Measurements from ENCODE around the gene REPIN1. TPM values are rescaled to one million over a fixed set of nuclear protein-coding genes. Genes with fewer than 3 reads are reported as not detected.

Gene REPIN1
- total RNA-seq, 2 experiments from 2014 or later = 40.9 to 43.1 TPM

DNA sequence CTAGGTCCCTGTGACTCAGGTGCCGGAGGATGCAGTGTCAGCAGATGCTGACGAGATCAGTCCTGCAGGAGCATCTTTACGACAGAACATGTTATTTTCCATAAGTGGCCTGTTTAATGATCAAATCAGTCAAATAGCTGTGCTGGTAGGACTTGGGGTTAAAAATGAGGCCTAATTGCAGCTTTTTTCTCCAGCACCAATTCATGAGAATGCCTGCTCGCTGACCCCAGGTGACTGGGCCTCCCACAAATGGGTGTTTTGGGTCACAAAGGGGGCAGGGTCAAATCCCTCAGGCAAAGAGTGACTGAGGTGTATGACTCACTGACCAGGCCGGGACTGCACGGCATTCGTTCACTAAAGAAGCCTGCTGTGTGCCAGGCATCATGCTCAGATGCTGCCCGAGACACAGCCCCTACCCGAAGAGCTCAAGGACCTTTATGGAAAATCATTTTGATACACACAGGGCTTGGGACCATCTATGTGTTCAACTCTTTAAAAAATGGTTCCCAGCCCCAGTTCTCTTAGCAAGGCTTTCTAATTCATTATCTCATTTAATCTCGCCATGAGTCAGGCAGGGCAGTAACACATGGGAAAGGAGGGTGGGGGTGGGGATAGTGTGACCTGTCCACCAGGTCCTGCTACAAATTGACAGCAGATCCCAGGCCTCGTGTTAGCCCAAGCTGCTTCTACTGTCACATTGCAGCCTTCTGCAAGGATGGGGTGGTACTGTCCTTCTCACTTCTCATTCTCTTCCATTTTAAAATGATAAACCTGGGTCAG, 31.6 kb downstream of the REPIN1 start:
- ChIA-PET CTCF (no interaction called here), POLR2A (interaction anchor here (0.6 kb wide), 1 partner anchor 30 kb away, joined by 3 read pairs; no protein-coding TSS in a partner anchor)
- peak overlapping the region; percentile 25 for H3K27ac Mint-ChIP-seq
- H3K4me3 Mint-ChIP-seq = no peak overlapping the region
- no peaks in the 10 kb centered on the region for H3K9me3 Mint-ChIP-seq (ENCODE audit: insufficient read depth)
- H3K27me3 Mint-ChIP-seq (ENCODE audit: low read depth) = no peaks in the 10 kb centered on the region
- H3K36me3 Mint-ChIP-seq (ENCODE audit: low read depth) = peaks cover 4% of the 10 kb centered on the region
- no peak for DNase-seq
- ATAC-seq = no peak
- H3K4me1 Mint-ChIP-seq (ENCODE audit: low read depth) = peaks cover 27% of the 10 kb centered on the region

DNA sequence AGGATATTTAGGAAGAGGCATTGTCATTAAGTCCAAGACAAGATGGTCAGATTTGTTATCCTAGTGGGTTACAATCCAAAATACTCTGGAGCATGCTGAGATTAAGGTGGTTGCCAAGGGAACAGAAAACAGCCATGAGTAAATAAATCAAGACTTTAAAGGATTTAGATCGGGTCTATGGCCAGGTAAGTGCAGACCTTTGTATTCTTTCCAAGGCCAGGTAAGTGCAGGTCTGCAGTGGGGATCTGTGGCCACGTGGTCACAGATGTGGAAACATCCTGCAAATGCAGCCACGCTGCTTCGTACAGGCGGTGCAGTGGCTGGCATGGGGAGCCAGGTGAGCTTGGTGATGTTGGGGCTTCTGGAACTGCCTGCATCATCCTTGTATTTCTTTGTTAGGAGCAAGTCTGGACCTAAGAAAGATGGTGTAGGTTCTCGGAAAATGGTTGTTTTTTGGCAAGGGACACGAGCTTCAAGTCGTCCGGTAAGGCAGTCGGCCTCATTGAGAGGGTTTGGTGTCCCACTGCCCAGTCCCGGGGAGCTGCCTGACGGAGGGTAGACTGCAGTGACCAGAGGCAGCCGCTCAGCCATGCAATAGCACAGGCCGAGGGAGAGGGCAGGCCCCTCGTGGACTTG, 32.3 kb downstream of the REPIN1 start:
- Mint-ChIP-seq H3K27ac (no peak overlapping the region), H3K4me3 (no peak overlapping the region), H3K27me3 (ENCODE audit: low read depth) (no peaks in the 10 kb centered on the region), H3K9me3 (ENCODE audit: insufficient read depth) (no peaks in the 10 kb centered on the region), H3K36me3 (ENCODE audit: low read depth) (peaks cover 7% of the 10 kb centered on the region), H3K4me1 (ENCODE audit: low read depth) (peaks cover 30% of the 10 kb centered on the region)
- ATAC-seq = no peak
- ChIA-PET CTCF (no interaction called here), POLR2A (interaction anchor here (0.6 kb wide), 1 partner anchor 30 kb away, joined by 3 read pairs; no protein-coding TSS in a partner anchor)
- no peak for DNase-seq

DNA sequence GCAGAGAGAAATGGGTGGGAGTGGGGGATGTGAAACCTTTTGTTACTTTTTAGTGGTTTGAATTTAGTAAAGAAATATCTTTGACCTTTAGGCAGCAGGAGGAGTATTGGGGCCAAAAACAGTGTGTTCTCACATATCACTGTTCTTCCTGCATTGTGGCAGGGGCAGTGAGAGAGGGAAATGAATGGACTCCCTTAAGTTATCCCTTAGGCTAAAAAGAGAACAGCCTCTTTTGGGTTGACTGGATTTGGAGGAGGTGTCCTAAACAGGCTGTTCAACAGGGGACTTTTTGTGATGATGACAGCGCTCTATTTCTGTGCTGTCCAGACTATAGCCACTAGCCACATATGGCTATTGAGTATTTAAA, 32.8 kb downstream of the REPIN1 start:
- H3K4me1 Mint-ChIP-seq (ENCODE audit: low read depth) = peaks cover 35% of the 10 kb centered on the region
- no peaks in the 10 kb centered on the region for H3K9me3 Mint-ChIP-seq (ENCODE audit: insufficient read depth)
- no peaks in the 10 kb centered on the region for H3K27me3 Mint-ChIP-seq (ENCODE audit: low read depth)
- no peak overlapping the region for H3K27ac Mint-ChIP-seq
- no peak for DNase-seq
- CTCF ChIA-PET = interaction anchor here (1.0 kb wide), 1 partner anchor 46 kb away, joined by 3 read pairs; no protein-coding TSS in a partner anchor
- POLR2A ChIA-PET = no interaction called here
- no peak for ATAC-seq
- H3K4me3 Mint-ChIP-seq = no peak overlapping the region
- H3K36me3 Mint-ChIP-seq (ENCODE audit: low read depth) = peaks cover 3% of the 10 kb centered on the region

DNA sequence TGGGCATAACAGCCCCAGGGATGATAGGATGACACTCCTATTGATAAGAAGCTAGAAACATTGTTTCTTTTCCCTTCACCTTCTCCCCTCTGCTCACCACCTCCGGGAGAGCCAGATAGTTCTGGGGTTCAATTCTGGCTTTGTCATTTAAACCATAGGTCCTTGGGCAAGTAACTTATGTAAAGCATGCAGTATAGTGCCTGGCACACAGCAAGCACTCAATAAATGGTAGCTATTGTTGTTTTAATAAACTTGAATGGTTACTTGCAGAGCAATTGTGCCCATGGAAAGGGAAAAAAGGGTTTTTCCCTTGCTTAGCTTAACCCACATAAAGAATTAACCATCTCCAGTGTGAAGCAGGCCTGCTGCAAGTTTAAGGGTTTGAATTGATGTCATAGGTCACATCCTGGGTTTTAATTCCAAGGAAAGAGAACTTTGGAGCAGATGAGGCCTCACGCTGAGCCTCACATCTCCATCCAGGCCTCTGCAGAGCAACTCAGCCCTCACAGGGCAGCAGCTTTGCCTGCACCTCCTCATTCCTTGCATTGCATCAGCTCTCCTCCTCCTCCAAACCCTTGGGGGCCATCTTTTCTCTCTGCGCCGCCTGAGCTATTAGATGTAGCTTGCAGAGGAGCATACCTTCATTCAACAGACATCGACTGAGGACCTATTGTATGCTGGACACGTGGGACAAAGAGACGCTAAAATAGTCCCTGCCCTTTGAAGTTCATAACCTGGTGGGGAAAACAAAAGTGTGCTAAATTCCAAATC, 33.4 kb downstream of the REPIN1 start:
- Mint-ChIP-seq H3K4me1 (ENCODE audit: low read depth) (peaks cover 39% of the 10 kb centered on the region), H3K9me3 (ENCODE audit: insufficient read depth) (no peaks in the 10 kb centered on the region), H3K27ac (no peak overlapping the region), H3K27me3 (ENCODE audit: low read depth) (no peaks in the 10 kb centered on the region), H3K4me3 (no peak overlapping the region), H3K36me3 (ENCODE audit: low read depth) (peaks cover 4% of the 10 kb centered on the region)
- no peak for DNase-seq
- ChIA-PET POLR2A (no interaction called here), CTCF (interaction anchor here (0.7 to 1.6 kb wide), 3 partner anchors 22 to 47 kb away, joined by 3 to 5 read pairs (median 3); no protein-coding TSS in a partner anchor)
- ATAC-seq = no peak

DNA sequence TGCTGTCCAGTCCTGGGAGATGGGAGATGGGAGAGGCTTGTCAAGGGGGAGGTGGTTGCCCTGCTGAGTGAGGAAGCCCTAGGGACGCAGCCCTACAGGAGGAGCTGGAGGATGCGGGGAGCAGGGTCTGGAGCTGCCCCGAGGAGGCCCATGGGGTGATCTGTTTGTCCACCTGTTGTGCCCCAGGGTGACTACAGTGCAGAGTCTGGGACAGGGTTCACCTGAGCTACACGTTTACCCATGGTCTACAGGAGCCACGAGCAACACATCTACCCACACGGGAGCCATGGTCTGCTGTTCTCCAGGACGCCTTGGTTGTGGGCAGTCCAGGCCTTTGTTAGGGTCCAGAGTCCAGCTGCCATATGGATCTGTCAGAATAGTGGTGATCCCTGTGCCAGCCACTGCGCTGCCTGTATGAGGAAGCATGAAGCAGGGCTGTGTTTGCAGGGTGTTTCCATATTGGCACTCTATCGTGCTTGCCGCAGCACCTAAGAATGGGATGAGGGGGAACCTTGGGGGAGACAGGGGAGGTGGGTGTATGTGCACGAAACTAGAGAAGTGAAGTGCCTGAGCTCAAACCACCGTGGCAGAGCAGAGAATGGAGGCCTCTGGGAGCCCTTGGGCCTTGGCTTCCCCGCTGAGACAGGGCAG, 34.2 kb downstream of the REPIN1 start:
- Mint-ChIP-seq H3K4me3 (no peak overlapping the region), H3K9me3 (ENCODE audit: insufficient read depth) (no peaks in the 10 kb centered on the region), H3K27me3 (ENCODE audit: low read depth) (no peaks in the 10 kb centered on the region), H3K36me3 (ENCODE audit: low read depth) (peaks cover 6% of the 10 kb centered on the region), H3K4me1 (ENCODE audit: low read depth) (peaks cover 41% of the 10 kb centered on the region), H3K27ac (no peak overlapping the region)
- no peak for DNase-seq
- ChIA-PET CTCF (interaction anchor here (0.7 to 2.4 kb wide), 3 partner anchors 17 to 46 kb away, joined by 3 to 9 read pairs (median 5); no protein-coding TSS in a partner anchor), POLR2A (no interaction called here)
- no peak for ATAC-seq

DNA sequence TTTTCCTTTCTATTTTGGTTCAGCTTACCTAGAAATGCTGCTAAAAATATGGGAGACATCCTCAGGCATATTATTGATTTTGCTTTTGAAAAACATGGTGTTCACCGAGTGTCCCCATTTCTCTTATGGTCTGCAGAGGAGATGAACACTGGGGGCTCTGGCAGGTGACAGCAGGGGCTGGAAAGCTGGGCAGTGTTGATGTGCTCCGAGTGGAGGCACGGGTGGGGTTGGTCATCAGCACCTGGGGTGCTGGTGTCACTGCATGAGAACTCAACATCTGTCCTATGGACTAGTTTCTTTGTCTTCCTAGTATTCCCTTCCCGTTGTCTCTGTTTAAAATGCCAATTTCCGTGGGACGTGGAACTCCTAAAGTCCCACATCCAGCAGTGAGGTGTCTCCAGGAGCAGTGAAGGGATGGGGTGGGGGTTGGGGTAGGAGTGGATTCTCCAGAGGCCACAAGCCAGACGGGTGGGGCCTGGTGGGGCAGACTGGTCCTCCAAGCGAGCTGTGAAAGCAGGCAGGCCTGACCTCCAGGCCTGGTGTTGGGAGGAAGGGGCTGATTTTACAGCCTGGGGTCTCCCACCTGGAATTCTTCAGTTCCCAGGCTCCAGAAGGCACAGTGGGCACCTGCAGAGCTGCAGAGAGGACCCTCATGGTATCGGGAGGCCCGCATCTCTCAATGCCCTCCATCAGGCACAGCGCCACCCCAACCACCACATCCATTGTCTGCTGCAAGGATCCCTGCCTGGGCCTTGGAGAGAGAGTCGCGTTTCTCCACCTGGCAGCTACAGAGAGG, 35.0 kb downstream of the REPIN1 start:
- peak overlapping the region; percentile 94 for H3K4me3 Mint-ChIP-seq
- no peak for ATAC-seq
- H3K27me3 Mint-ChIP-seq (ENCODE audit: low read depth) = no peaks in the 10 kb centered on the region
- H3K27ac Mint-ChIP-seq = peak overlapping the region; percentile 90
- peaks cover 44% of the 10 kb centered on the region for H3K4me1 Mint-ChIP-seq (ENCODE audit: low read depth)
- H3K9me3 Mint-ChIP-seq (ENCODE audit: insufficient read depth) = no peaks in the 10 kb centered on the region
- CTCF ChIA-PET = interaction anchor here (0.8 to 2.4 kb wide), 9 partner anchors 18 to 48 kb away, joined by 3 to 9 read pairs (median 4); partner anchors contain the start of gene REPIN1
- POLR2A ChIA-PET = interaction anchor here (0.9 to 1.6 kb wide), 3 partner anchors 26 to 79 kb away, joined by 3 to 9 read pairs (median 4); partner anchors contain the start of gene REPIN1
- H3K36me3 Mint-ChIP-seq (ENCODE audit: low read depth) = peaks cover 9% of the 10 kb centered on the region
- DNase-seq = no peak

DNA sequence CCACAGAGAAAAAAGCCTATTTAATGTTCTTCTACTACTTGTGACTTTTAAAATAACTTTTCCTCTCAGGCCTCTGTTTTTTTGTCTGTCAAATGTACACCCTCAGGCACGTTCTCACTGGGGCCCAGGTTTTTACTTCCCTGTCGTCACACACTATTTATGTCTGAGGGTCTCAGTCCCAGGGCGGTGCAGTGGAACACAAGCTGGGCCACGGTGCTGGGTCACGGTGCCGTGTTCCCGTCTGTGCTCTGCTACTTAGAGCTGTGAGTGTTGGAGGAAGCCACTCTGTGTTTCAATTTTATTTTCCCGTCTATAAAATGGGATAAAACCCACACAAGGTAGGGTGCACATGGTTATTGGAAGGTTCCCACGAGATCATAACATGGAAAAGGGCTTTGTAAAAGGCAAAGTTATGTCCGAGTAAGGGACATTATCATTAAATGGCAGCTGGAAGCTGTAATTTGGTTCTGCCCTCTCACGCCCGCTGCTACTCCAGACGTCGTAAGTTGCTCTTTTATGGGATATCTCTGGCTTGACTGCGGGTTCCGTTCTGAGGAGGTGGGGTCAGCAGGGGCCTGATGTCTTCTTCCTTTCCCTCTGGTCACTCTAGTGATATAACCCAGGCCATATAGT, 35.7 kb downstream of the REPIN1 start:
- peak overlapping the region; percentile 90 for H3K27ac Mint-ChIP-seq

DNA sequence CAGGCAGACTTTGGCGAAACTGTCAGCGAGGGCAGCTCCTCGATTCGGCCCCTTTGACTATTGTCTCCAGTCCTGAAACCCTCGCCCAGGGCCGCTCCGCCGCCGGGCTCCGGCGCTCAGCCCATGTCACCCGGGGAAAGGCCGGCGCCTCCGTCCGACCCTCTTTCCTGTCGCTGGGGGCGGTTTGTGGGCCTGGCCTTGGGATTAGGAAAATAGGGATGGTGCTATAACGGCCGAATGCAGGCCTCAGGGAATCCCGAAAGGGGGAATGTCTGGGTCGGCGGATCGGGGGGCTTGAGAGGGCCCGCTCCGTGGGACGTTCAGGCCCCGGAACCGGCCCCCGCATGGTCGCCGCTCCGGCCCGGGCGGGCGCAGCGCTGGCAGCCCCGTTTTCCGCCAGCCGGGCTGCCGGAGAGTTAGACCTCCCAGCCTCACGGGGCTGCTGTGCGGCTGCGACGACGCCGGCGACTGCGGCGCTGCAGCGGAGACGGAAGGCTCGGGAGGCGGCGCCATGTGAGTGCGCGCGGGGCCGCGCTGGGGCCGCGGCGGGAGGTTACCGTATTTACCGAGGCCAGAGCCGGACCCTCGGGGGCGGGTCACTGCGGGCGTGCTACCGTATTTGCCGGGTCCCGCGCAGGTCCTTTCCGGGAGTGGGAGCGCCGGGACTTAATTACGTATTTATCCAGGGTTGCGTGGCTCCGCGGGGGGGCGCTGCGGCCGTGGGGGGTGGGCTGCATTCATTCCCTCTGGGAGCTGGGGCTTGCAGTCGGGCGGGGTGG, 36.4 kb downstream of the REPIN1 start:
- Mint-ChIP-seq H3K4me1 (ENCODE audit: low read depth) (peaks cover 49% of the 10 kb centered on the region), H3K36me3 (ENCODE audit: low read depth) (peaks cover 13% of the 10 kb centered on the region), H3K27ac (peak overlapping the region; percentile 97), H3K4me3 (peak overlapping the region; percentile 94), H3K9me3 (ENCODE audit: insufficient read depth) (no peaks in the 10 kb centered on the region), H3K27me3 (ENCODE audit: low read depth) (no peaks in the 10 kb centered on the region)
- ChIA-PET POLR2A (interaction anchor here (0.6 to 1.7 kb wide), 10 partner anchors 13 to 1470 kb away, joined by 3 to 9 read pairs (median 4); partner anchors contain the start of gene REPIN1), CTCF (interaction anchor here (0.7 to 4.7 kb wide), 17 partner anchors 11 to 50 kb away, joined by 3 to 36 read pairs (median 5); partner anchors contain the start of gene REPIN1)
- peak; percentile 83 for ATAC-seq
- peak; percentile 85 for DNase-seq

More for the DNA sequence above, 35.7 kb downstream of the REPIN1 start:
- ChIA-PET CTCF (interaction anchor here (0.7 to 3.6 kb wide), 11 partner anchors 12 to 49 kb away, joined by 3 to 20 read pairs (median 4); partner anchors contain the start of gene REPIN1), POLR2A (interaction anchor here (0.7 to 1.6 kb wide), 4 partner anchors 18 to 80 kb away, joined by 3 to 9 read pairs (median 4); partner anchors contain the start of gene REPIN1)
- ATAC-seq (no peak), DNase-seq (no peak)
- Mint-ChIP-seq H3K4me1 (ENCODE audit: low read depth) (peaks cover 49% of the 10 kb centered on the region), H3K27me3 (ENCODE audit: low read depth) (no peaks in the 10 kb centered on the region), H3K9me3 (ENCODE audit: insufficient read depth) (no peaks in the 10 kb centered on the region), H3K4me3 (peak overlapping the region; percentile 94), H3K36me3 (ENCODE audit: low read depth) (peaks cover 13% of the 10 kb centered on the region)

DNA sequence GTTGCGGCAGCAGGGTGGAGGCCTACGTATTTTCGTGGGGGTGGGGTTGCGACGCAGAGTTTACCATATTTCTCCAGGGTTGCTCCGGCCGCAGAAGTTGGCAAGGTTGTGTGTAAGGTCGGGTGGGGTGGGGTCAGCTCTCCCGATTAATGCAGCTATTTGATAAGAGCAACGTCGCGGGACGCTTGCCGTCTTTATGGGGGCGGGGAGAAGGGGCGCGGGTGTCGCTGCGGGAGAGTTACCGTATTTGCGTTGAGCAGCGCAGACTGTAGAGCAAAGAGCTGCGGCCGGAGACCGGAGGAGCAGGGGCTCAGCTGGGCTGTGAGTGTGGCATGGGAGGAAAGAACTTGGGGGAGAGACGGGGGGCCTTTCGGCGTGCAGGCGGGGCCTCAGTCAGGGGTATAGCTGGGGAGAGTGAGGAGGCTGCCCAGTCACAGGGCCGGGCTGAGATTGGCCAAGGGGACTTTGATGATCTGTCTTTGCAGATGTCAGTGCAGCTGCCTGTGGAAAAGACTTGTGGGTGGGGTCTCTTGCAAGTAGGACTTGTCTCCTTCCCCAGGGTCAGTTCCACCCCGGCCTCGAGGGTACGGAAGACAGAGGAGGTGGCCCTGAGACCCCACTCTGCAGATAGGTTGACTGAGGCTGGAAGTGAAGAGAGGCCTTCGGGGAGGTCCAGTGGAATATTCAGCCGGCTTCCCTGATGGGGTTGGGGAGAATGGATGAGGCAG, 37.1 kb downstream of the REPIN1 start:
- peak; percentile 41 for ATAC-seq
- CTCF ChIA-PET = interaction anchor here (0.8 to 4.7 kb wide), 15 partner anchors 10 to 373 kb away, joined by 3 to 36 read pairs (median 5); partner anchors contain the start of genes GIMAP7 and REPIN1
- peak overlapping the region; percentile 94 for H3K4me3 Mint-ChIP-seq
- POLR2A ChIA-PET = interaction anchor here (0.6 to 1.7 kb wide), 7 partner anchors 12 to 1469 kb away, joined by 3 to 7 read pairs (median 3); partner anchors contain the start of genes GIMAP7 and REPIN1
- peaks cover 13% of the 10 kb centered on the region for H3K36me3 Mint-ChIP-seq (ENCODE audit: low read depth)
- H3K9me3 Mint-ChIP-seq (ENCODE audit: insufficient read depth) = no peaks in the 10 kb centered on the region
- peaks cover 46% of the 10 kb centered on the region for H3K4me1 Mint-ChIP-seq (ENCODE audit: low read depth)
- peak overlapping the region; percentile 97 for H3K27ac Mint-ChIP-seq
- peak; percentile 69 for DNase-seq
- no peaks in the 10 kb centered on the region for H3K27me3 Mint-ChIP-seq (ENCODE audit: low read depth)
